ENCODE measurements around the gene GPD1L.

GPD1L gene

GRCh38 chr3:32154205-32154579 lies 47.8 kb downstream of the GPD1L start:
- H3K23ac ChIP-seq (ENCODE audit: low read length in 2 of 2) = no peak overlapping the region
- WGBS = 100% methylated on average over 3 of the region's 3 CpGs

GRCh38 chr3:32155117-32155516 lies 48.7 kb downstream of the GPD1L start:
- H2BK15ac ChIP-seq (ENCODE audit: low read depth, poor library complexity, severe bottlenecking) = no peak overlapping the region
- WGBS = 94% methylated on average over 2 of the region's 3 CpGs
- H3K9me3 ChIP-seq (ENCODE audit: control insufficient read depth, low read length) = no peaks in the 10 kb centered on the region
- H3K4me3 ChIP-seq (ENCODE audit: insufficient read depth in 1 of 2, low read depth in 1 of 2, low read length in 2 of 2) = no peak overlapping the region
- H3K4ac ChIP-seq (ENCODE audit: low read depth in 1 of 2, low read length in 2 of 2) = no peak overlapping the region
- H3K18ac ChIP-seq (ENCODE audit: low read depth in 1 of 2, low read length in 2 of 2) = no peak overlapping the region
- DNase-seq = no peak
- no peak overlapping the region for H2BK120ac ChIP-seq (ENCODE audit: low read depth, low read length)
- peaks cover 6 to 9% of the 10 kb centered on the region in 2 experiments for H3K36me3 ChIP-seq (ENCODE audit: control insufficient read depth in 1 of 2, insufficient read depth in 2 of 2, low read depth in 1 of 2, low read length in 2 of 2)
- H3K27me3 ChIP-seq (ENCODE audit: control insufficient read depth in 1 of 2, insufficient read depth in 1 of 2, low read length in 2 of 2) = no peaks in the 10 kb centered on the region
- H4K91ac ChIP-seq (ENCODE audit: low read length) = no peak overlapping the region
- H3K9ac ChIP-seq (ENCODE audit: low read length) = no peak overlapping the region
- no peak overlapping the region for H4K8ac ChIP-seq (ENCODE audit: low read length)
- H3K23ac ChIP-seq (ENCODE audit: low read length in 2 of 2) = no peak overlapping the region
- H3K4me2 ChIP-seq (ENCODE audit: low read length, poor library complexity, severe bottlenecking) = no peak overlapping the region
- no peak overlapping the region for H2BK12ac ChIP-seq (ENCODE audit: low read length in 2 of 2)
- H2AK5ac ChIP-seq (ENCODE audit: low read length, severe bottlenecking) = no peak overlapping the region
- no peak overlapping the region for H2AFZ ChIP-seq (ENCODE audit: low read depth, low read length)
- no peak overlapping the region for H2BK5ac ChIP-seq (ENCODE audit: low read depth, low read length, poor library complexity, severe bottlenecking)
- H3K27ac ChIP-seq (ENCODE audit: low read length, poor library complexity, severe bottlenecking) = no peak overlapping the region
- no peaks in the 10 kb centered on the region for H3K4me1 ChIP-seq (ENCODE audit: control insufficient read depth, insufficient read depth, low read depth, low read length)
- no peaks in the 10 kb centered on the region for H3K79me1 ChIP-seq (replicated peaks; ENCODE audit: low read length, poor library complexity, severe bottlenecking)
- H3K14ac ChIP-seq (ENCODE audit: low read length in 2 of 2) = no peak overlapping the region

More at GRCh38 chr3:32154205-32154579, 47.8 kb downstream of the GPD1L start:
- no peak overlapping the region for H3K4ac ChIP-seq (ENCODE audit: low read depth in 1 of 2, low read length in 2 of 2)
- H3K9me3 ChIP-seq (ENCODE audit: control insufficient read depth, low read length) = no peaks in the 10 kb centered on the region
- no peak overlapping the region for H4K8ac ChIP-seq (ENCODE audit: low read length)
- H2BK12ac ChIP-seq (ENCODE audit: low read length in 2 of 2) = no peak overlapping the region
- H2AK5ac ChIP-seq (ENCODE audit: low read length, severe bottlenecking) = no peak overlapping the region
- H4K91ac ChIP-seq (ENCODE audit: low read length) = no peak overlapping the region
- no peak overlapping the region for H2BK15ac ChIP-seq (ENCODE audit: low read depth, poor library complexity, severe bottlenecking)
- peak; percentile 19 for DNase-seq
- H2BK120ac ChIP-seq (ENCODE audit: low read depth, low read length) = no peak overlapping the region
- H3K14ac ChIP-seq (ENCODE audit: low read length in 2 of 2) = no peak overlapping the region
- no peak overlapping the region for H2BK5ac ChIP-seq (ENCODE audit: low read depth, low read length, poor library complexity, severe bottlenecking)
- H2AFZ ChIP-seq (ENCODE audit: low read depth, low read length) = no peak overlapping the region
- H3K27ac ChIP-seq (ENCODE audit: low read length, poor library complexity, severe bottlenecking) = no peak overlapping the region
- no peak overlapping the region for H3K18ac ChIP-seq (ENCODE audit: low read depth in 1 of 2, low read length in 2 of 2)
- no peak overlapping the region for H3K4me2 ChIP-seq (ENCODE audit: low read length, poor library complexity, severe bottlenecking)
- no peaks in the 10 kb centered on the region for H3K4me1 ChIP-seq (ENCODE audit: control insufficient read depth, insufficient read depth, low read depth, low read length)
- H3K27me3 ChIP-seq (ENCODE audit: control insufficient read depth in 1 of 2, insufficient read depth in 1 of 2, low read length in 2 of 2) = no peaks in the 10 kb centered on the region
- H3K9ac ChIP-seq (ENCODE audit: low read length) = no peak overlapping the region
- H3K79me1 ChIP-seq (replicated peaks; ENCODE audit: low read length, poor library complexity, severe bottlenecking) = no peaks in the 10 kb centered on the region
- H3K36me3 ChIP-seq (ENCODE audit: control insufficient read depth in 1 of 2, insufficient read depth in 2 of 2, low read depth in 1 of 2, low read length in 2 of 2) = peaks cover 3 to 6% of the 10 kb centered on the region in 2 experiments
- no peak overlapping the region for H3K4me3 ChIP-seq (ENCODE audit: insufficient read depth in 1 of 2, low read depth in 1 of 2, low read length in 2 of 2)

- H2AK5ac ChIP-seq (ENCODE audit: low read length, severe bottlenecking) = no peak overlapping the region
- H3K4me2 ChIP-seq (ENCODE audit: low read length, poor library complexity, severe bottlenecking) = no peak overlapping the region
- 80% methylated on average over 6 of the region's 7 CpGs for WGBS
- H3K9me3 ChIP-seq (ENCODE audit: control insufficient read depth, low read length) = no peaks in the 10 kb centered on the region
- H3K9ac ChIP-seq (ENCODE audit: low read length) = no peak overlapping the region
- no peak overlapping the region for H2BK120ac ChIP-seq (ENCODE audit: low read depth, low read length)
- H3K79me1 ChIP-seq (replicated peaks; ENCODE audit: low read length, poor library complexity, severe bottlenecking) = no peaks in the 10 kb centered on the region
- DNase-seq = no peak
- H3K27ac ChIP-seq (ENCODE audit: low read length, poor library complexity, severe bottlenecking) = no peak overlapping the region
- no peak overlapping the region for H4K8ac ChIP-seq (ENCODE audit: low read length)
- no peak overlapping the region for H2BK15ac ChIP-seq (ENCODE audit: low read depth, poor library complexity, severe bottlenecking)
- peaks cover 5 to 9% of the 10 kb centered on the region in 2 experiments for H3K36me3 ChIP-seq (ENCODE audit: control insufficient read depth in 1 of 2, insufficient read depth in 2 of 2, low read depth in 1 of 2, low read length in 2 of 2)
- no peak overlapping the region for H3K14ac ChIP-seq (ENCODE audit: low read length in 2 of 2)
- H3K27me3 ChIP-seq (ENCODE audit: control insufficient read depth in 1 of 2, insufficient read depth in 1 of 2, low read length in 2 of 2) = no peaks in the 10 kb centered on the region
- H3K18ac ChIP-seq (ENCODE audit: low read depth in 1 of 2, low read length in 2 of 2) = no peak overlapping the region
- H2AFZ ChIP-seq (ENCODE audit: low read depth, low read length) = no peak overlapping the region
- H3K23ac ChIP-seq (ENCODE audit: low read length in 2 of 2) = no peak overlapping the region
- H3K4me1 ChIP-seq (ENCODE audit: control insufficient read depth, insufficient read depth, low read depth, low read length) = no peaks in the 10 kb centered on the region
- no peak overlapping the region for H4K91ac ChIP-seq (ENCODE audit: low read length)
- no peak overlapping the region for H3K4ac ChIP-seq (ENCODE audit: low read depth in 1 of 2, low read length in 2 of 2)
- no peak overlapping the region for H3K4me3 ChIP-seq (ENCODE audit: insufficient read depth in 1 of 2, low read depth in 1 of 2, low read length in 2 of 2)
- H2BK5ac ChIP-seq (ENCODE audit: low read depth, low read length, poor library complexity, severe bottlenecking) = no peak overlapping the region
- no peak overlapping the region for H2BK12ac ChIP-seq (ENCODE audit: low read length in 2 of 2)
Measured at GRCh38 chr3:32157600-32158264, 51.3 kb downstream of the GPD1L start.

GRCh38 chr3:32160706-32161214 lies 54.3 kb downstream of the GPD1L start:
- Histone ChIP-seq H3K23ac (ENCODE audit: low read length in 2 of 2) (no peak overlapping the region), H2BK15ac (ENCODE audit: low read depth, poor library complexity, severe bottlenecking) (no peak overlapping the region), H3K79me1 (replicated peaks; ENCODE audit: low read length, poor library complexity, severe bottlenecking) (no peaks in the 10 kb centered on the region), H3K4me3 (ENCODE audit: insufficient read depth in 1 of 2, low read depth in 1 of 2, low read length in 2 of 2) (no peak overlapping the region), H3K27me3 (ENCODE audit: control insufficient read depth in 1 of 2, insufficient read depth in 1 of 2, low read length in 2 of 2) (no peaks in the 10 kb centered on the region), H4K91ac (ENCODE audit: low read length) (no peak overlapping the region), H2AK5ac (ENCODE audit: low read length, severe bottlenecking) (no peak overlapping the region), H3K9ac (ENCODE audit: low read length) (no peak overlapping the region), H3K18ac (ENCODE audit: low read depth in 1 of 2, low read length in 2 of 2) (no peak overlapping the region), H2BK5ac (ENCODE audit: low read depth, low read length, poor library complexity, severe bottlenecking) (no peak overlapping the region), H2BK12ac (ENCODE audit: low read length in 2 of 2) (no peak overlapping the region), H3K4ac (ENCODE audit: low read depth in 1 of 2, low read length in 2 of 2) (no peak overlapping the region), H4K8ac (ENCODE audit: low read length) (no peak overlapping the region), H3K27ac (ENCODE audit: low read length, poor library complexity, severe bottlenecking) (no peak overlapping the region), H3K9me3 (ENCODE audit: control insufficient read depth, low read length) (no peaks in the 10 kb centered on the region), H3K36me3 (ENCODE audit: control insufficient read depth in 1 of 2, insufficient read depth in 2 of 2, low read depth in 1 of 2, low read length in 2 of 2) (peaks cover 6 to 13% of the 10 kb centered on the region in 2 experiments), H3K4me1 (ENCODE audit: control insufficient read depth, insufficient read depth, low read depth, low read length) (peaks cover 1% of the 10 kb centered on the region), H2BK120ac (ENCODE audit: low read depth, low read length) (no peak overlapping the region), H3K4me2 (ENCODE audit: low read length, poor library complexity, severe bottlenecking) (no peak overlapping the region), H2AFZ (ENCODE audit: low read depth, low read length) (no peak overlapping the region), H3K14ac (ENCODE audit: low read length in 2 of 2) (no peak overlapping the region)
- 100% methylated on average over 2 of the region's 3 CpGs for WGBS
- no peak for DNase-seq
